ENCODE data around the gene EPHX1.

The EPHX1 gene

GRCh38 chr1:225870911-225871310 lies 61.0 kb downstream of the EPHX1 start:
- Histone ChIP-seq H3K9ac (ENCODE audit: low read length) (no peak overlapping the region), H3K27me3 (ENCODE audit: control insufficient read depth in 1 of 2, insufficient read depth in 2 of 2, low read length in 2 of 2) (no peaks in the 10 kb centered on the region), H3K4me3 (ENCODE audit: low read depth in 1 of 2, low read length in 2 of 2) (no peak overlapping the region), H3K4me1 (ENCODE audit: insufficient read depth, low read length) (no peaks in the 10 kb centered on the region), H3K9me3 (ENCODE audit: low read length) (no peaks in the 10 kb centered on the region), H3K27ac (ENCODE audit: low read depth, low read length) (no peak overlapping the region), H3K36me3 (ENCODE audit: insufficient read depth, low read length) (peaks cover 61% of the 10 kb centered on the region)

DNA sequence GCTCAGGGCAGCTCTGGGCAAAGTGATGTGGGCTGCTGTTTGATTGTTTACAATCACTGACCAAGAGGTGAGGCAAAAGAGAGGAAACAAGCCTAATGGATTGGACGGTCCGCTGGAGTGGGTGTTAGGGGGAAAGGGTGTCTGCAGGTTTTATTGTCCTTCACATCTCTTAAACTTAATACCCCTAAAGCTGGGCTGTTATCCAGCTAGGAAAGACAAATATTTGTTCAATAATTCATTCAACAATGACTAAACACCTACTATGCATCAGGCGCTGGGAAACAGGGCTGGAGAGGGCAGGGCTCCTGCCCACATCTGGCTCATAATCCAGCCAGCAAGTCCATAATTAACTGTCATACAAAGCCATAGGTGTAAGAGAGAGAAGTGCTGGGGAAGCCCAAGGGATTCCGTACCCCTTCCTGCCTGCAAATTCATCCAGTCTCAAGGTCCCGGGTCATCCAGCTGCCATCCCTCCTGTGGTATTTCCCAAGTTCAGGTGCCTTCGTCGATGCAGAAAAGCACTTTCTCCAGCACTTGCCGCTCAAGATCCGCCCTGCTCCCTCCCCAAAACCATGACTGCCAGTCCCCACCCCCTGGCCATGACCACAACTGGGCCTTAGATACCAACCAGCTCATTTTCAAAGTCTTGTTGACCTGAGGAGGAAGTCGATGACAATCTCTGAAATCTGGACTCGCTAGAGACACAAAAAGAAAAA lies 61.6 kb downstream of the EPHX1 start:
- no peak overlapping the region for H3K27ac ChIP-seq (ENCODE audit: low read depth, low read length)
- no peaks in the 10 kb centered on the region for H3K27me3 ChIP-seq (ENCODE audit: control insufficient read depth in 1 of 2, insufficient read depth in 2 of 2, low read length in 2 of 2)
- H3K9ac ChIP-seq (ENCODE audit: low read length) = no peak overlapping the region
- no peaks in the 10 kb centered on the region for H3K9me3 ChIP-seq (ENCODE audit: low read length)
- H3K36me3 ChIP-seq (ENCODE audit: insufficient read depth, low read length) = peaks cover 60% of the 10 kb centered on the region
- H3K4me3 ChIP-seq (ENCODE audit: low read depth in 1 of 2, low read length in 2 of 2) = no peak overlapping the region
- H3K4me1 ChIP-seq (ENCODE audit: insufficient read depth, low read length) = no peaks in the 10 kb centered on the region

DNA sequence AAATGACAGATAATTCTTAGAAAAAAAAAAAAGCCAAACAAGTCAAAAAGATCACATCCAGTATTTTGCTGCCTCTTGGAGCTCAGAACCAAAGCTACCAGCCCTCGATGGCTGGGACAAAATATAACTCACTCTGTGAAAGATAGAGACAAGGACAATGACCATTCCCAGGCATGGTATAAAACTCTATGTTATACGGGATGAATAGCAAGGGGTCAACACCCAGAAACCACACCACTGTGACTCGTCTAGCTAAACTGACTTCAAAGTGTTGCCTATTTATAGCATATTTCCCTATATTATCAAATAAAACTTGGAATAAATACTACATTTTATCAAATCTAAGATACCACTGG lies 62.1 kb downstream of the EPHX1 start:
- Histone ChIP-seq H3K36me3 (ENCODE audit: insufficient read depth, low read length) (peaks cover 59% of the 10 kb centered on the region), H3K4me1 (ENCODE audit: insufficient read depth, low read length) (no peaks in the 10 kb centered on the region), H3K9ac (ENCODE audit: low read length) (no peak overlapping the region), H3K4me3 (ENCODE audit: low read depth in 1 of 2, low read length in 2 of 2) (no peak overlapping the region), H3K27ac (ENCODE audit: low read depth, low read length) (no peak overlapping the region), H3K9me3 (ENCODE audit: low read length) (no peaks in the 10 kb centered on the region), H3K27me3 (ENCODE audit: control insufficient read depth in 1 of 2, insufficient read depth in 2 of 2, low read length in 2 of 2) (no peaks in the 10 kb centered on the region)

DNA sequence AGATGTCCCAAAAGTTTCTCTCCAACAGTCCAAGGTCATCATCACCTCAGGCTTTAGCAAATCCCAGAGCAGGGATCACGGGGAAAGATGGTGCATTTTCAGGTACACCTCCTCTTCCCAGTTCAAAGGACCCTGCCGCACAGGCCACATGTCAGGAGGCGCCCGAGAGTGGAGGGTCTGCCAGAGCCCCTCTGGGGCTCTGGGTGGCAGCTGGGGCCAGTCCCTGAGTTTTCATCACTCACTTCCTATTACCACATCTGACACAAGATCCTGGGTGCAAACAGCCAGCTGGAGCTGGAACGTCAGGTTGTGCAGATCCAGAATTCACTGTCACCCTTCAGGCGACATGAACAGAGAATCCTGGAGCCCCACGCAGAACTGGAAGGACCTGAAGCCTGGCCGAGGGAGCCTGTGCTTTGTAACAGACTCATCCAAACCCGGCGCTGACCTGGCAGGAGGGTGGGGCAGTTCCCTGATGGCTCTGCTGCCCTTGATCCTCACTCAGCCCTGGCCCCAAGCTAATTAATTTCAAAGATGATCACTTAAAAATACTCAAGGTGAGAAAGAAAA lies 63.4 kb downstream of the EPHX1 start:
- H3K4me3 ChIP-seq (ENCODE audit: low read depth in 1 of 2, low read length in 2 of 2) = no peak overlapping the region
- no peak overlapping the region for H3K27ac ChIP-seq (ENCODE audit: low read depth, low read length)
- peaks cover 58% of the 10 kb centered on the region for H3K36me3 ChIP-seq (ENCODE audit: insufficient read depth, low read length)
- no peaks in the 10 kb centered on the region for H3K27me3 ChIP-seq (ENCODE audit: control insufficient read depth in 1 of 2, insufficient read depth in 2 of 2, low read length in 2 of 2)
- no peaks in the 10 kb centered on the region for H3K9me3 ChIP-seq (ENCODE audit: low read length)
- H3K4me1 ChIP-seq (ENCODE audit: insufficient read depth, low read length) = peaks cover 11% of the 10 kb centered on the region
- no peak overlapping the region for H3K9ac ChIP-seq (ENCODE audit: low read length)

- H3K4me3 ChIP-seq (ENCODE audit: low read depth in 1 of 2, low read length in 2 of 2) = no peak overlapping the region
- peaks cover 21% of the 10 kb centered on the region for H3K4me1 ChIP-seq (ENCODE audit: insufficient read depth, low read length)
- no peaks in the 10 kb centered on the region for H3K27me3 ChIP-seq (ENCODE audit: control insufficient read depth in 1 of 2, insufficient read depth in 2 of 2, low read length in 2 of 2)
- peaks cover 59% of the 10 kb centered on the region for H3K36me3 ChIP-seq (ENCODE audit: insufficient read depth, low read length)
- no peak overlapping the region for H3K9ac ChIP-seq (ENCODE audit: low read length)
- no peak overlapping the region for H3K27ac ChIP-seq (ENCODE audit: low read depth, low read length)
- H3K9me3 ChIP-seq (ENCODE audit: low read length) = no peaks in the 10 kb centered on the region
These were observed 64.5 kb downstream of the EPHX1 start for GRCh38 chr1:225874431-225874830.

DNA sequence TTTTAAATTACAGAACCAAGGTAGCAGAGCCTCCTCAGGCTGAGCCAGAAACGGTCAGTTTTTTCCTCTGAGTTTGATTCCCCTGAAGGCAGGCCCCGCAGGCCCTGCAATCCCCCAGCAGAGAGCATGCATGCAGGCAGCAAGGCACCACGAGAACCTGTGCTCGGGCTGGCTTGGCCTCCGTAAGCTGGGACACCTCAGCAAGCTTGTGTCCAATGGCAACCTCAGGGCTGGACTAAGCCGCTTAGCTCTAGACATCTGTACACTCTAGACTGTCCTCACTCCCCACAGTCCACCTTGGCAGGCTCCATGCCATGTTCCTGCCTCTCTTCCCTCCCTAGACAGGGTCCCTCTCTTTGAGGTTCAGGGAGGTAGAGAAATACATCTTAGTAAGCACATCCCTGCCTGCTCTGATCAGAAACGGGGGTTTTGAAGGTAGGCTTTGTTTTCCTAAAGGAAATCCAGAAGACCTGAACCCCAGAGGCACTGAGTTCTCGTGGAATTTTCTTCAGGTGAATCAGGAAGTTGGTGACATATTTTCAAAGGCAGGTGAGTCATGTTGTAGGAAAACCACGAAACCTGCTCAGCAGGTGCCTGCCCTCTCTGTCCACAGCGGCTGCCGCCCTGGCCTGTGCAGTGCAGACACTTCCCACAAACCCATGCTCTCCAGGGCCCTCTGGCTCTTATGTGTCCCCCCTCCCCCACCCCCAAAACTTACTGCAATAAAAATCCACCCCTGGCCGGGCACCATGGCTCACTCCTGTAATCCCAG lies 65.3 kb downstream of the EPHX1 start:
- H3K4me3 ChIP-seq (ENCODE audit: low read depth in 1 of 2, low read length in 2 of 2) = no peak overlapping the region
- no peaks in the 10 kb centered on the region for H3K9me3 ChIP-seq (ENCODE audit: low read length)
- no peaks in the 10 kb centered on the region for H3K27me3 ChIP-seq (ENCODE audit: control insufficient read depth in 1 of 2, insufficient read depth in 2 of 2, low read length in 2 of 2)
- H3K27ac ChIP-seq (ENCODE audit: low read depth, low read length) = no peak overlapping the region
- peaks cover 29% of the 10 kb centered on the region for H3K4me1 ChIP-seq (ENCODE audit: insufficient read depth, low read length)
- peaks cover 59% of the 10 kb centered on the region for H3K36me3 ChIP-seq (ENCODE audit: insufficient read depth, low read length)
- H3K9ac ChIP-seq (ENCODE audit: low read length) = no peak overlapping the region

GRCh38 chr1:225876900-225877510 lies 67.1 kb downstream of the EPHX1 start:
- Histone ChIP-seq H3K27ac (ENCODE audit: low read depth, low read length) (no peak overlapping the region), H3K27me3 (ENCODE audit: control insufficient read depth in 1 of 2, insufficient read depth in 2 of 2, low read length in 2 of 2) (no peaks in the 10 kb centered on the region), H3K9ac (ENCODE audit: low read length) (no peak overlapping the region), H3K9me3 (ENCODE audit: low read length) (no peaks in the 10 kb centered on the region), H3K36me3 (ENCODE audit: insufficient read depth, low read length) (peaks cover 48% of the 10 kb centered on the region), H3K4me1 (ENCODE audit: insufficient read depth, low read length) (peaks cover 42% of the 10 kb centered on the region), H3K4me3 (ENCODE audit: low read depth in 1 of 2, low read length in 2 of 2) (no peak overlapping the region)

- Histone ChIP-seq H3K9ac (ENCODE audit: low read length) (no peak overlapping the region), H3K27ac (ENCODE audit: low read depth, low read length) (no peak overlapping the region), H3K4me1 (ENCODE audit: insufficient read depth, low read length) (peaks cover 42% of the 10 kb centered on the region), H3K27me3 (ENCODE audit: control insufficient read depth in 1 of 2, insufficient read depth in 2 of 2, low read length in 2 of 2) (no peaks in the 10 kb centered on the region), H3K36me3 (ENCODE audit: insufficient read depth, low read length) (peaks cover 46% of the 10 kb centered on the region), H3K9me3 (ENCODE audit: low read length) (no peaks in the 10 kb centered on the region), H3K4me3 (ENCODE audit: low read depth in 1 of 2, low read length in 2 of 2) (no peak overlapping the region)
These were observed 67.7 kb downstream of the EPHX1 start for GRCh38 chr1:225877580-225877979.

DNA sequence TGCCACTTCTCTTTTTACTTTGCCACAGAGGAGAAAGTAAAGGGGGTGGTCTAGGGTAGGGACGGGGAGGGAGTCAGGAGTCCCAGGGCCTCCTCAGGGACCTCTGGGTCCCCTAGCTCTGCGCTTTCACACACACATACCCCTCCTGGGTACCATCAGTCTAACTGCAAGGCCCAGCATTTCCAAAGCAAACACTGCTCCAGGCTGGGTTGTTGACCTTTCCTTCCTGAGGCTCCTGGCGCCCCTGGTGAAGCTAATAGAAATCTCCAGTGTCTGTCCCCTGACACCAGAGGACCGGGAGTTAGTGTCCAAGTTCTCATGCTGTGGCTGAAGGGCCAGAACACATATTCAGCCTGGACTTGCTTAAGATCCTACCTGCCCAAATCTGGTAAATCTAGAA lies 68.4 kb downstream of the EPHX1 start:
- peaks cover 41% of the 10 kb centered on the region for H3K36me3 ChIP-seq (ENCODE audit: insufficient read depth, low read length)
- H3K4me3 ChIP-seq (ENCODE audit: low read depth in 1 of 2, low read length in 2 of 2) = no peak overlapping the region
- no peaks in the 10 kb centered on the region for H3K27me3 ChIP-seq (ENCODE audit: control insufficient read depth in 1 of 2, insufficient read depth in 2 of 2, low read length in 2 of 2)
- no peak overlapping the region for H3K27ac ChIP-seq (ENCODE audit: low read depth, low read length)
- H3K9me3 ChIP-seq (ENCODE audit: low read length) = no peaks in the 10 kb centered on the region
- H3K9ac ChIP-seq (ENCODE audit: low read length) = no peak overlapping the region
- H3K4me1 ChIP-seq (ENCODE audit: insufficient read depth, low read length) = peaks cover 42% of the 10 kb centered on the region

DNA sequence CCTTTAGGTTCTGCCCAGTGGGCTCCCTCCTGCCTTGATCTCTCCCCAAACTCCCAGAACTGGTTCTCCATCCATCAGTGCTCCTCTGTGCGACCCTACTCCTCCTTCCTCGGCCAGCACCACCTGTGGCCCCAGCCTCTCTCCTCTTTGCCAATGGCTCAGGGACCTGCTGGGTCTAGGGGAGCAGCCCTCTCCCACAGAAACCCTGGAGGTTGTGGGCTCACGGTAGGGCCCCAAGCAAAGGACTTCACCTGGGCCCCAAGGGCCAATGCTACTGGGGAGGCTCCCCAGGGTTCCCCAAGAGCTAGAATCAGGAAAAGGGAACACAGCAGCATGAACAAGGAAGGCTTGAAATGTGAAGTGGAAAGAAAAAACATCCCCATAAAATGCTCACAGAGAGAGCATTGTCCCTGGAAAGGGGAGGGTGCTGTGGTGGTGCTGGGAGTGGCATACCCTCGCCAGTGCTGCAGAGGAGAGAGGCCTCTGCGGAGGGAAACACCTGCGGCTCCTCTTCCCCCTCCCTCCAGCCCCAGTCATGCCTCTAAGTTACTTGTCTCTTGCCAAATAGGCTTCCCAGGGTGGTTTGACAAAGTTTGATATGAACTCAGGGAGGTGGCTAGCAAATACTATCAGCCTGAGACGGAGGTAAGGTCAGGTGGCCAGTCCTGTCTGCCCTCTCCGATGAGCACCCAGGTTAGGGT lies 69.7 kb downstream of the EPHX1 start:
- peaks cover 42% of the 10 kb centered on the region for H3K4me1 ChIP-seq (ENCODE audit: insufficient read depth, low read length)

DNA sequence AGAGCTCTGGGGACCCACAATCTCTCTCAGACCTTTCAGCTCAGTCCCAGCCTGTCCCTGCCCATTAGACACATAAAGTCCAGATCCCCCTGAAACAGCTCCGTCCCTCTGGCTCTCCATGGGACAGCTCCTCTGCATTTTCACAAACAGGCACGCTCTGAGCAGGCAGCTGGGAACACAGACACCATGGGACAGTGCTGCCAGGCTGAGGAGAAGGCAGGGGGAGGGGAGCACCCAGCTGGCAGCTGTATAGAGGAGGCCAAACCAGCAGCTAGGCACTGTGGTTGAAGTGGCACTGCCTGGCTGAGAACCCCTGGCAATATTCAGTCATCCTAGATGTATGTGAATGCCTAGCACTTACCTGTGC lies 70.3 kb downstream of the EPHX1 start:
- H3K4me1 ChIP-seq (ENCODE audit: insufficient read depth, low read length) = peaks cover 42% of the 10 kb centered on the region

More for the DNA sequence above, 69.7 kb downstream of the EPHX1 start:
- Histone ChIP-seq H3K27me3 (ENCODE audit: control insufficient read depth in 1 of 2, insufficient read depth in 2 of 2, low read length in 2 of 2) (no peaks in the 10 kb centered on the region), H3K4me3 (ENCODE audit: low read depth in 1 of 2, low read length in 2 of 2) (peak overlapping the region in 1 of 2 donors; percentile 95), H3K9ac (ENCODE audit: low read length) (no peak overlapping the region), H3K27ac (ENCODE audit: low read depth, low read length) (no peak overlapping the region), H3K36me3 (ENCODE audit: insufficient read depth, low read length) (peaks cover 27% of the 10 kb centered on the region), H3K9me3 (ENCODE audit: low read length) (no peaks in the 10 kb centered on the region)

More for the DNA sequence above, 70.3 kb downstream of the EPHX1 start:
- Histone ChIP-seq H3K36me3 (ENCODE audit: insufficient read depth, low read length) (peaks cover 25% of the 10 kb centered on the region), H3K9me3 (ENCODE audit: low read length) (no peaks in the 10 kb centered on the region), H3K4me3 (ENCODE audit: low read depth in 1 of 2, low read length in 2 of 2) (peak overlapping the region in 1 of 2 donors; percentile 95), H3K27ac (ENCODE audit: low read depth, low read length) (no peak overlapping the region), H3K27me3 (ENCODE audit: control insufficient read depth in 1 of 2, insufficient read depth in 2 of 2, low read length in 2 of 2) (no peaks in the 10 kb centered on the region), H3K9ac (ENCODE audit: low read length) (no peak overlapping the region)

All from muscle layer of colon (tissue), 2 donors.